Rectal smooth muscle tissue (tissue), 1 donor: ENCODE data around the gene ABCA2.
"Not testable (repeated sequence)": the region's sequence is repeated elsewhere in the genome, so short reads cannot be mapped to it uniquely, and the experiment has no call there.

Experiments used
- H3K27ac ChIP-seq: one replicate; pipeline ENCODE4 v1.7.0; 2013; ENCODE audit warnings: low read depth, low read length, inconsistent platforms
- H3K27me3 ChIP-seq: one replicate; pipeline ENCODE4 v1.7.0; 2013; ENCODE audit warnings: low read length; ENCODE audit not compliant: control insufficient read depth, insufficient read depth
- H3K36me3 ChIP-seq: one replicate; pipeline ENCODE4 v1.7.0; 2013; ENCODE audit warnings: low read length; ENCODE audit not compliant: control insufficient read depth, insufficient read depth
- H3K4me1 ChIP-seq: one replicate; pipeline ENCODE4 v1.7.0; 2013; ENCODE audit warnings: low read length; ENCODE audit not compliant: control insufficient read depth, insufficient read depth
- H3K4me3 ChIP-seq: one replicate; pipeline ENCODE4 v1.7.0; 2013; ENCODE audit warnings: low read length
- H3K9ac ChIP-seq: one replicate; pipeline ENCODE4 v1.7.0; 2013; ENCODE audit warnings: low read length

The ABCA2 gene

GRCh38 chr9:137037483-137037882 is 9.4 kb upstream of the ABCA2 start:
- no peak overlapping the region for H3K27ac ChIP-seq
- no peaks in the 10 kb centered on the region for H3K36me3 ChIP-seq
- H3K9ac ChIP-seq: no peak overlapping the region
- H3K27me3 ChIP-seq: no peaks in the 10 kb centered on the region
- H3K4me1 ChIP-seq: no peaks in the 10 kb centered on the region
- no peak overlapping the region for H3K4me3 ChIP-seq

DNA sequence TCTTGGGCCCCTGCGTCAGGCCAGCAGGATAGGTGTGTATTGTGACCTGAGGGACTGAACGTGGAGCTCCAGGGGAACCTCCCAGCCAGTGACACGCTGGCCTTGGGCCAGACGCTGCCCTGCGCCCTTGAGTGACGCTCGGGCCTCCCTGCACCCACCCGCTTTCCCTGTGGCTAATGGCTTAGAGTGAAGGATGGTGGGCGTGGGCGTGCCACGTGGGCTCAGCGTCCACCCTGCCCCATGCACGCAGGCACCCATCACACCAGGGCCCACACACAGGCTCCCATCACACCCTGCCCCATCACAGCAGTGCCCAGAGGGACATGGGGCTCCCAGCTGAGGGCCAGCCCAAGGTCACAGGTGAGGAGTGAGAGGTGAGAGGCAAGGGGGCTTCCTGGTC is 9.0 kb upstream of the ABCA2 start:
- no peak overlapping the region for H3K4me3 ChIP-seq
- no peaks in the 10 kb centered on the region for H3K4me1 ChIP-seq
- H3K9ac ChIP-seq: no peak overlapping the region
- H3K27ac ChIP-seq: no peak overlapping the region
- no peaks in the 10 kb centered on the region for H3K27me3 ChIP-seq
- H3K36me3 ChIP-seq: no peaks in the 10 kb centered on the region

GRCh38 chr9:137035937-137036336 is 7.9 kb upstream of the ABCA2 start:
- Histone ChIP-seq H3K4me3 (no peak overlapping the region), H3K36me3 (no peaks in the 10 kb centered on the region), H3K4me1 (no peaks in the 10 kb centered on the region), H3K27ac (no peak overlapping the region), H3K9ac (no peak overlapping the region), H3K27me3 (no peaks in the 10 kb centered on the region)

- Histone ChIP-seq H3K4me1 (no peaks in the 10 kb centered on the region), H3K36me3 (no peaks in the 10 kb centered on the region), H3K4me3 (no peak overlapping the region), H3K27me3 (no peaks in the 10 kb centered on the region), H3K27ac (no peak overlapping the region), H3K9ac (no peak overlapping the region)
Observed at GRCh38 chr9:137035507-137035834, 7.4 kb upstream of the ABCA2 start.

DNA sequence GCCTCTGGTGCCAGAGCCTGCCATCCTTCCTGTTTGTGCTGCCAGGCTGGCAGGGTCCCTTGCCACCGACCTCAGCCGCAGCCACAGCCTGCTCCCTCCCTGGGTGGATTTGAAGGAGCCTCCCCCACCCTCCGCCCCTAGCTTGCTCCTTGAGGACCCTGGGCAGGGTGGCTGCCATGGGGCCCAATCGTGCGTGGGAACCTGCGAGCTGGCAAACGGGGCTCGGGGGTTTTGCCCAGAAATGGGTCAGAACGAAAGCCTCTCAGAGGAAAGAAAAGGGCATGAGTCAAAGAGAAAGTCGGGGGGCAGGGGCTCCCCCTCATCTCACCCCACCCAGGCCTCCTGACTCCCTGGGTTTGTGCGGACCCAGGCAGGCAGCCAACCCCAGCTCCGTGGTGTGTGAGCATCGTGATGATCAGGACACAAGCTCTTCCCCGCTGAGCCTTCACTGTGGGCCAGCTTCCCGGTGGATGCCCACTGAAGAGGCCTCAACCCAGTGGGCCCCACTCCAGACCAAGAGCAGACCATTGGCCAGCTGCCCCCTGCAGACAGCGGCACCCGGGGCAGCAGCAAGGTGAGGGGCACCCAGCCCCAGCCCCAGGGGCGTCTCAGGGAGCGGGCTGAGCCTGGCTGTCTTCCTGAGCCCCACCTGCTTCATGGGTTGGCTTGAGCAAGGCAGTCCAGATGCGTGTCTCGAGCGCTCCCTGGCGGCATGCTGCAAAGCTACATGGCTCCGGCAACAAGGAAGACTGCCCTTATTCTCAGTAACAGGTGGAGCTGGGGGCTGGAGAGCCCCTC is 6.9 kb upstream of the ABCA2 start:
- no peaks in the 10 kb centered on the region for H3K36me3 ChIP-seq
- no peak overlapping the region for H3K27ac ChIP-seq
- H3K27me3 ChIP-seq: no peaks in the 10 kb centered on the region
- no peaks in the 10 kb centered on the region for H3K4me1 ChIP-seq
- no peak overlapping the region for H3K9ac ChIP-seq
- peak overlapping the region; percentile 21 for H3K4me3 ChIP-seq

DNA sequence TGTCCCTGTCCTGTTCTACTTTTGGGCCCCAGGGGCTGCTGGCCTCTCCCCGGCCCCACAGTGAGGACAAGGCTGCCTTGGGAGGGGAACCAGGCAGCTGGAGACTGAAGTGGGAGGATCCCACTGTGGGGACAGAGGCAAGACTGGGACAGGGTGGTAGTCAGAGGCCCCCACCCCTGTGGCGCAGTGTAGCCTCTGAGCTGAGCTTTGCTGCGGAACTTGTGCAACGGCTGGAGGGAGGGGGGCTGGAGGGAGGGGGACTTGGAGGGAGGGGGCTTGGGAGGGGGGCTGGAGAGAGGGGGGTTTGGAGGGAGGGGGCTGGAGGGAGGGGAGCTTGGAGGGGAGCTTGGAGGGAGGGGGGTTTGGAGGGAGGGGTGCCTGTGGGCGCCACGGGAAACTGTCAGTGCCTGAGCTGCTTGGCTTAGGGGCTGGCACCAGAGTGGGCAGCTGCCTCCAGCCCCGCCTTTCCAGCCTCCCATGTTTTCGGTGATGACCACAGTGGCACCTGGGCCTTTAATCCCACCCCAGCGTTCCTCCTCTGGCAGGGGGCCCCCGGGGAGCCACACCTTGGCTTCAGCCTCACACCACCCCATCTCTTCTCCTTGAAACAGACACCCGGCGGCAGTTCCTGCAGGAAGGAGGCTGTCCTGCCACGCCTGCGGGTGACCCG is 6.1 kb upstream of the ABCA2 start:
- no peak overlapping the region for H3K27ac ChIP-seq
- peaks cover 4% of the 10 kb centered on the region for H3K4me1 ChIP-seq

GRCh38 chr9:137033481-137033880 is 5.4 kb upstream of the ABCA2 start:
- not testable (repeated sequence) for H3K36me3 ChIP-seq, H3K27me3 ChIP-seq, H3K9ac ChIP-seq, H3K27ac ChIP-seq, H3K4me3 ChIP-seq, H3K4me1 ChIP-seq

More for the DNA sequence above, 6.1 kb upstream of the ABCA2 start:
- Histone ChIP-seq H3K9ac (no peak overlapping the region), H3K27me3 (no peaks in the 10 kb centered on the region), H3K36me3 (no peaks in the 10 kb centered on the region), H3K4me3 (peak overlapping the region; percentile 8)

DNA sequence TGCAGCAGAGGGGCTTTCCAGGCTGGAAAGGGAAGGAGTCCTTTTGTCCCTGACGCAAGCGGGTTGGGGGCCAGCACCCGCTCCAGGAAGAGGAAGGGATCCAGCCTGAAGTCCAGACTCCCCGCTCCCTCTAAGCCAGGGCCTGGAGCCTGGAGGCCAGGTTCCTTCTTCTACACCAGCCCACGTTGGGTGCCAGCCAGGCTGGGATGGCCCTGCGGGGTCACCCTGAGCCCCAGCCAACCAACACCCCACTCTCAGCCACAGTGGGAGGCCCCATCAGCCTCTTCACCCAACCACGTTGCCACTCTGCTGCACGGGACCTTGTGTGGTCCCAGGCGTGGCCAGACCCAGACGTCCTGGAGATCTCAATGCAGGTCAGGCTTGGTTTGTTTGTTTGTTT is 4.8 kb upstream of the ABCA2 start:
- H3K9ac ChIP-seq: no peak overlapping the region
- no peak overlapping the region for H3K27ac ChIP-seq
- no peaks in the 10 kb centered on the region for H3K36me3 ChIP-seq
- H3K27me3 ChIP-seq: no peaks in the 10 kb centered on the region
- peaks cover 8% of the 10 kb centered on the region for H3K4me1 ChIP-seq
- no peak overlapping the region for H3K4me3 ChIP-seq

- Histone ChIP-seq H3K9ac (no peak within 1 kb of the TSS), H3K4me1 (peaks cover 12% of the 10 kb centered on the region), H3K27me3 (no peaks in the 10 kb centered on the region), H3K27ac (no peak within 1 kb of the TSS), H3K36me3 (no peaks in the 10 kb centered on the region), H3K4me3 (no peak within 1 kb of the TSS)
Observed at GRCh38 chr9:137031904-137032640, 4.0 kb upstream of the ABCA2 start, which contains the start of gene FUT7. Gene FUT7, minus strand, starts transcription at chr9:137032088. Its CDS starts 97 bp downstream, at chr9:137031991.

DNA sequence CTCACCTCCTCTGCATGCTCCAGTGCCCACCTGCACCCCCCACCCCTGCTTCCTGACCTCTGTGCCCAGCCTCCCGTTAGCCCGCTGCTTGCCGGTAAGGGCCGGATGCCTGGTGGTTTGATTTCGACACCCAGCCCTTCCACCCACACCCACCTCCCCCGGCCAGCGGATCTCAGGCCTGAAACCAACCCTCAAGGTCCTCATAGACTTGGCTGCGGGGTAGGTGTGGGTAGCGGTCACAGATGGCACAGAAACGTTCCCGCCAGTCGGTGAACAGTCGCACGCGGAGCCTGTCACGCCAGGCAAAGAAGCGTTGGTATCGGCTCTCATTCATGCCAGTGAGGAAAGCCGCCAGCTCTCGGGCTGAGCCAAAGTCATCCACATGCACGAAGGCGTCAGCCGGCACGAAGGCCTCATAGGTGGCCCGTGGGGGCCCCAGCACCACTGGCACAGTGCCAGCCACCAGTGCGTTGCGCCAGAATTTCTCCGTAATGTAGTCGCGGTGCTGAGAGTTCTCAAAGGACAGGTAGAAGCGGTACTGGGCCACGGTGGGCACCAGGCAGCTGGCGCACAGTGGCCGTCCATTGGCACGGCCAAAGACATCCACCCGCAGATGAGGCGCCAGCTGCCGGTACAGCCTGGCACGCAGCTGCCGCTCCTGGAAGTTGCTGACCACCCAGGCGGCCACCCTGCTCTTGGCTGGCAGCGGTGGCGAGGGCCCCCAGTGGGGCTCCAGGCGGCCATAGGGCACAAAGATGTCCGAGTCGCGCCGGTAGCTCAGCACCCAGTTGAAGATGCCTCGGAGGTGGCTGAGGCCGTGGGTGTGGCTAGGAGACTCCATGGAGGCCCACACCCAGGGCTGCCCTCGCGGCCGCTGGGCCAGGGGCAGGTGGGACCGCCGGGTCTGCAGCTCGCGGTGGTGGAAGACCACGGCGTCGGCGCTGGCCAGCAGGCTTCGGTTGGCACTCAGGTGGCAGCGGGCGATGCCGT is 2.8 kb upstream of the ABCA2 start:
- Histone ChIP-seq H3K4me1 (peaks cover 12% of the 10 kb centered on the region), H3K36me3 (no peaks in the 10 kb centered on the region), H3K9ac (no peak overlapping the region), H3K4me3 (no peak overlapping the region), H3K27ac (no peak overlapping the region), H3K27me3 (no peaks in the 10 kb centered on the region)

DNA sequence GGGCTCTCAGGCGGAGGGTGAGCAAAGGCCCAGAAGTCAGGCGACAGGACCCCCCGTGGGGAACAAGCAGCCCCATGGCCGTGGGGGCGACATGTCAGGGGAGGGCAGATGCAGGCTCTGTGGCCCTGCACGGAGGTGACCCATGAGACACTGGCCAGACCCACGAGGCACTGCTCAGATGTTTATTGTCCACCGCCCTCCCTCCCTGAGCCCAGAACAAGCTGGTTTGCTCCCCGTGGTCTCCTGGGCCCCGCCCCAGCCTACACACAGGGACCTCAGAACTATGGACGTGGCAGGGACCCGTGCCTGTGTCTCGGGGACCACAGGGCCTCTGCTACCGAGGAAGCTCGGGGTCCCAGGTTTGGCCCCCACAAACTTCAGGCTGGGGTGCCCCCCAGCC is 2.0 kb upstream of the ABCA2 start:
- H3K27ac ChIP-seq: no peak overlapping the region
- no peak overlapping the region for H3K9ac ChIP-seq
- peak overlapping the region; percentile 25 for H3K4me3 ChIP-seq
- no peaks in the 10 kb centered on the region for H3K36me3 ChIP-seq
- H3K4me1 ChIP-seq: peaks cover 12% of the 10 kb centered on the region
- H3K27me3 ChIP-seq: no peaks in the 10 kb centered on the region
